ENCODE data around the gene FASTKD3.

FASTKD3 gene

DNA sequence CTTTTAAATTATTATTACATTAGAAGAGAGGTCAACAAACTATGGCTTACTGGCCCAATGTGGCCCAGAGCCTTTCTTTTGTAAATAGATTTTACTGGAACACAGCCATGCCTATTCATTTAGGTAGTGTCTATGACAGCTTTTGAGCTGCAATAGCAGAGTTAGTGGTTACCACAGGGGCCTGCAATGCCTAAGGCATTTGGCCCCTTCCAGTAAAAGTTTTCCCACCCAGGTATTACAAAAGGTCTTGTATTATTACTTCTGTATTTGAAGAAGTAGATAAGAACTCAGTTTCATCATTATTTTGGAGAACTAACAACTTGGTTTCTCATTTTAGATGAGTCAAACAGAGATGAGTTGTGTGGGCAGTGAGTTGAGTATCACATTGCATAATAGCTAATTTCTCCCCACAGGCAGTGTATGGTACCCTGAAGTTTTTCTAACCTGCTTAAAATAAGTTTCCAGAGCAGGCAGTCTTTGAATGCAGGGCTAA lies 9.6 kb upstream of the FASTKD3 start:
- no peak for DNase-seq

GRCh38 chr5:7877851-7878250 lies 9.0 kb upstream of the FASTKD3 start:
- no peak for DNase-seq

DNA sequence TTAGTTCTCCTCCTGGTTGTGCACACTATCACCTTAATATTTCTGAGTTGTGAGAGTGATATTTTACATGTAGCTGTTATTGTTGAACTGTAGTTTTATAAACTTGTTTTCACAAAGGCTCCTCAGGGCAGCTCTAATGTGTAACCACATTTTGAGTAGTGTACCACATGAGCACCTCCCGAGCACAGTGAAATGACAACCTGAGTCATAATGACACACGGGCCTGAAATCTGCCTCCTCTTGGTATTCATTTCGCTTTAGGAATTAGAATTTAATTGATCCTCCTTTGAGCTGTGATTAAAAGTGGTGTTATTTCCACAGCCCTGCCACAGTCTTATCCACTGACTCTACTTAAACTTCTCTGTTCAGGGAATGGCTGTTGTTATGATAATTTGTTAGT lies 8.0 kb upstream of the FASTKD3 start:
- DNase-seq: no peak

- no peak for DNase-seq
These were observed 6.3 kb upstream of the FASTKD3 start for GRCh38 chr5:7875151-7875550.

DNA sequence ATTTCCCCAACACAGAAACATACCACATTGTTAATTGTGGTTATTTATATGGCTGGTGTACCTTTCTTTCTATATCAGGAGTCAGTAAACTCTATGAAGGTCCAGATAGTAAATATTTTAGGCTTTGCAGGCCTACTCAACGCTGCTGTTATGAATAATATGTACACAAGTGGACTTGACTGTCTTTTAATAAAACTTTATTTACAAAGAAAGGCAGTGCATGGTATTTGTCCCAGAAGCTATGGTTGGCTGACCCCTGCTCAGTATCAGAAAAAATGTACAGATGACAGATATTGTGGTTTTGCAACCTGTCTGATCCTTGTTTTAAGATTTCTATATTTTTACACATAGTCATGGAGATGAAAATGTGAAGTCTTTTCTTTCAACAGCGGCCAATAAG lies 5.8 kb upstream of the FASTKD3 start:
- DNase-seq: no peak

- no peak for DNase-seq
These were observed 4.4 kb upstream of the FASTKD3 start for GRCh38 chr5:7873216-7873615.

DNA sequence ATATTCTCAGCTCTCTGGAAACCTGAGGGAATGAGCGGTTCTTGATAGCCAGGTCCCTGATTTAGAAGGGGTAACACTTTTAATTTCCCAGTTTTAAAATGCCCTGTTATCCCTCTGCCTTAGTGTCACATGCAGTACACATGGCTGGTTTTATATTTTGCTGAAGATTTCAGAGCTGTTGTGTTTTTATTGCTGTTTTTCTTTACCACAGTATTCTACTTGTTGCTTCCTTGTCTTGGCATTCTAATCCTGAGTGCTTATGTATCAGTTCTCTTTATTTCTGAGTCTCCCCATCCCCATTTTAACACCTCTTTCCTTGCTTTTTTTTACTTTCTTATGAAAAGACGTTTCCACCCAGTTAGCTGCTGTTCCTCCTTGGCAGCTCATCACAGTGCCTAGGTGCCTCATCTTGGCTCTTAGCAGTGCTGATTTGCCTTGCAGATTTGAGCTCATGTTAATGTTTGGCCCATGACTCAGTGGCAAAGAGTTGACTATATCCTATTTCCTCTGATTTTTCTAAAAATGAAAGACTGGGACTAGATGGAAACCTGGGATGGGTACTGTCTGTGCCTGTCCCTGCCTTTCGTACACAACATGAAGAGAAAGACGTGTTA lies 3.8 kb upstream of the FASTKD3 start:
- DNase-seq: no peak

- DNase-seq: no peak
These were observed 2.8 kb upstream of the FASTKD3 start for GRCh38 chr5:7871653-7872052.

- no peak for DNase-seq
These were observed 774 bp upstream of the FASTKD3 start for GRCh38 chr5:7869474-7870136.

DNA sequence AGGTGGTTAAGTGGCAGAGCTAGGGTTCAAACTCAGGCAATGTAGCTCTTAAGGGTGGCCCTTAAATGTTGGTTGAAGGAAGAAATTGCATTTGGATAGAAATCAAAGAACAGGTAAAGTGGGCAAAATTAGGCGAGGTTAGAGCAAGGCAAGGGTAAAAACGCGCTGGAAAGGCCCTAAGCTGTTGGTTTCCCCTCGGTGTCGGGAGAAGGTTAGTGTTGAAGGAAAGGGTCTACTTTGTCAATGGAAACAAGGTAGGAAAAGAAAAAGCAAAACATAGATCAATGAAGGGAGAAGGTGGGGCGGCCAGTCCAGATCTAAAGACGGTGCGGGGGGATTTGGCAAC lies 431 bp downstream of the FASTKD3 start:
- DNase-seq: no peak

DNA sequence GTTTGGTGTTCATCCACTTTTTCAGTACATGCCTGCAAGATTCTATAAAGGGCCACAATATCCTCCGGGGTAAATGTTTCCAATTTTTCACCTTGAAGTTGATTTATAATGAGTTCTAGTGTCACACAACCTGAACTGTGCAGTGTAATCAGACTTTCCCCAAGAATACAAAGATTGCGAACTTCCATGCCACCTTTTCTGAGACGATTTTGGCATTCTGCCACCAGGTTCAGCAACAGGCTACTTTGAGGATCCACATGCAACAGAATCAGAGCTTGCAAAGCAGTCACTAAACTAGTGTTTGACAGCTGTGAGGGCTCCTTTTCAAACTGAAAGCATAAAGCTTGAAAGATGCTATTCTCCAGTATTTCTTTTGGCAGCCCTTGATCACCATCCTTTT lies 1.6 kb downstream of the FASTKD3 start:
- no peak for DNase-seq

- no peak for DNase-seq
These were observed 2.6 kb downstream of the FASTKD3 start for GRCh38 chr5:7866196-7866595.

DNA sequence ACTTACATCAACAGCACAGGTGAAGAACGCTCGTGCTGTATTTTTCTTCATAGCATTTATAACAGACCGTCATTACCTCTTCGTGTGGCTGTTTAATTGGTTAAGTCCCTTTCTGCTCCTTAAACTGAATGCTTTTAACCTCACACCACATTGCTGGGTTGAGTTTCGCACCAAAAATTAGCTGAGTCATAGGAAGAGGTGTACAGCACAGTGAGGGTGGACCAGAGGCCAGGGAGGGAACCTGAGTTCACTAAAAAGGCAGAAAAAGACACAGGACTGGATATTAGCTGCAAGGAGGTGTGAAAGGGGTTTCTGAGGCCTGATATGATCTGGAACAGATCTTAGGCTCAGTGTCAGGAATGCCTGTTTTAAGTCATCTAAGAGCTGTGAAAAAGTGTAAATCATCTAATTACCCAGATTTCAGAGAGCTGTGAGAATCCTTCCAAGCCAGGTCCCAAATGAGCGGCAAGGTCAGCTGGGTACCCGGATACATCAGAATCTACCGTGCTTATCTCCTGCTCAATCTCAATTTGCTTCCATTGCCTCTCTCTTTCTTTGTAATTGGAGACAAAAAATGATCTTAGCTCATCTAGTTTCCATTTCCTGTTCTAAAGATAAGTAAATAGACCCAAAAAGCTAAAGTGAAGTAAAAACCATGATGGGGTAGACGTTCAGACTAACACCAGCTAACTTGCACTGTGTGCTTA lies 10.8 kb downstream of the FASTKD3 start:
- DNase-seq: no peak

GRCh38 chr5:7857361-7857760 lies 11.5 kb downstream of the FASTKD3 start:
- DNase-seq: no peak

DNA sequence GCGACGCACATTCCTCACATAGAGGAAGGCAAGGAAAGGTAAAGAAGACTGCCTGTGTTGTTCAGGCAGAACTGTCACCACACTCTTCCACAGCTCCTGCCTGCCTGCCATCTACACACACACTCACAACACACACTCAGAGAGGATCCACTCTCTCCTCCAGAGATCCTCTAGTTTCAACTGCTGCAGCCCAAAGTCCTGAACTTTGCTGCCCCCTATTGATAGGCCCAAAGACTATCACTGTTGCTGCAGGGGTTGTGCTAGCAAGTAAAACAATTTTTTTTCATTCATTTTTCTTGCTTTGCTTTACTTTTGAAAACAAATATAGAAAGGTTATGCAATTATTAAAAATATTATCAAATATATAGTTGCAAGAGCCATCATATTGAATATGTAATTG lies 12.0 kb downstream of the FASTKD3 start:
- DNase-seq: no peak

GRCh38 chr5:7855611-7856010 lies 13.2 kb downstream of the FASTKD3 start:
- DNase-seq: no peak

DNA sequence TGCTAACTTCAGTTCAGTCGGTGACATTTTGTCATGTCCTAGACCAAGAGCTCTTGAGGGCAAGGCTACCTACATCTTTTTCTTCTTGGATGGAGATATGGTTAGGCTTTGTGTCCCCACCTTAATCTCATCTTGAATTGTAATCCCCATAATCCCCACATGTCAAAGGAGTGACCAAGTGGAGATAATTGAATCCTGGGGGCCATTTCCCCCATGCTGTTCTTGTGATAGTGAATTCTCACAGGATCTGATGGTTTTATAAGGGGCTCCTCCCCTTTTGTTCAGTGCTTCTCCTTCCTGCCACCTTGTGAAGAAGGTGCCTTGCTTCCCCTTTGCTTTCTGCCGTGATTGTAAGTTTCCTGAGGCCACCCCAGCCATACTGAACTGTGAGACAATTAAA lies 15.8 kb downstream of the FASTKD3 start:
- no peak for DNase-seq

GRCh38 chr5:7852542-7852941 lies 16.3 kb downstream of the FASTKD3 start:
- DNase-seq: no peak

- no peak for DNase-seq
These were observed 17.1 kb downstream of the FASTKD3 start for GRCh38 chr5:7851617-7852289.

- DNase-seq: no peak
These were observed 17.6 kb downstream of the FASTKD3 start for GRCh38 chr5:7851240-7851592.

- DNase-seq: no peak
These were observed 18.2 kb downstream of the FASTKD3 start, which contains the start of gene CFAP90 for GRCh38 chr5:7850395-7851239. TSS of gene CFAP90 (minus strand) at chr5:7851133. CDS start at chr5:7851021, 112 bp downstream.

GRCh38 chr5:7849681-7850394 lies 19.0 kb downstream of the FASTKD3 start:
- no peak for DNase-seq
